ENCODE results near the gene C1orf35. TPM values are rescaled to one million over a fixed set of nuclear protein-coding genes. Genes with fewer than 3 reads are reported as not detected.

The C1orf35 gene
- total and polyA plus RNA-seq, 4 donors = 4.0 to 7.5 (median 6.4) TPM

- TF ChIP-seq EGR1 (IDR thresholded peaks at IDR 0.05; ENCODE audit: low read depth in 2 of 2) (no peak), MAX (IDR thresholded peaks at IDR 0.05) (no peak)
These were observed 19.9 kb upstream of the C1orf35 start (continued) for GRCh38 chr1:228122921-228123441.

- H3K4me3 ChIP-seq (ENCODE audit: low read depth in 1 of 3, low read length in 3 of 3) = no peak overlapping the region
- TF ChIP-seq TAF1 (conservative IDR thresholded peaks at IDR 0.05) (no peak), FOXA1 (IDR thresholded peaks at IDR 0.05) (no peak), EGR1 (IDR thresholded peaks at IDR 0.05; ENCODE audit: low read depth in 2 of 2) (no peak), ZBTB33 (IDR thresholded peaks at IDR 0.05) (no peak), HNF4A (conservative IDR thresholded peaks at IDR 0.05) (no peak), ATF3 (IDR thresholded peaks at IDR 0.05) (no peak)
- H3K4me1 ChIP-seq (ENCODE audit: control insufficient read depth in 4 of 4, insufficient read depth in 4 of 4, low read length in 3 of 4) = no peaks in the 10 kb centered on the region
- H3K9ac ChIP-seq (ENCODE audit: low read depth in 1 of 2, low read length in 2 of 2) = no peak overlapping the region
- no peaks in the 10 kb centered on the region for H3K27me3 ChIP-seq (ENCODE audit: control insufficient read depth in 4 of 4, insufficient read depth in 4 of 4, low read length in 3 of 4)
- no peak overlapping the region for H3K27ac ChIP-seq (ENCODE audit: low read depth in 1 of 2, low read length in 2 of 2)
- DNase-seq (ENCODE audit: low spot score) = no peak
- no peaks in the 10 kb centered on the region for H3K9me3 ChIP-seq (ENCODE audit: control insufficient read depth in 4 of 4, low read length in 3 of 4)
- 71% methylated on average over 5 of the region's 5 CpGs for WGBS
- H3K36me3 ChIP-seq (ENCODE audit: control insufficient read depth in 4 of 4, insufficient read depth in 3 of 4, low read depth in 1 of 4, low read length in 3 of 4) = no peaks in the 10 kb centered on the region
These were observed 17.8 kb upstream of the C1orf35 start for GRCh38 chr1:228120857-228121489.

GRCh38 chr1:228120351-228120750 lies 17.2 kb upstream of the C1orf35 start:
- H3K36me3 ChIP-seq (ENCODE audit: control insufficient read depth in 4 of 4, insufficient read depth in 3 of 4, low read depth in 1 of 4, low read length in 3 of 4) = no peaks in the 10 kb centered on the region
- no peak overlapping the region for H3K9ac ChIP-seq (ENCODE audit: low read depth in 1 of 2, low read length in 2 of 2)
- no peak overlapping the region for H3K27ac ChIP-seq (ENCODE audit: low read depth in 1 of 2, low read length in 2 of 2)
- H3K27me3 ChIP-seq (ENCODE audit: control insufficient read depth in 4 of 4, insufficient read depth in 4 of 4, low read length in 3 of 4) = no peaks in the 10 kb centered on the region
- 79% methylated on average over 1 of the region's 1 CpG for WGBS
- no peaks in the 10 kb centered on the region for H3K4me1 ChIP-seq (ENCODE audit: control insufficient read depth in 4 of 4, insufficient read depth in 4 of 4, low read length in 3 of 4)
- no peak for TF ChIP-seq SP1 (IDR thresholded peaks at IDR 0.05)
- TF ChIP-seq CTCF (IDR thresholded peaks at IDR 0.05; ENCODE audit: low read depth, low read length, missing input control) = no peak
- TF ChIP-seq YY1 (IDR thresholded peaks at IDR 0.05) = no peak
- TF ChIP-seq RXRA (IDR thresholded peaks at IDR 0.05) = no peak
- no peak for TF ChIP-seq EGR1 (IDR thresholded peaks at IDR 0.05; ENCODE audit: low read depth in 2 of 2)
- DNase-seq (ENCODE audit: low spot score) = no peak
- no peaks in the 10 kb centered on the region for H3K9me3 ChIP-seq (ENCODE audit: control insufficient read depth in 4 of 4, low read length in 3 of 4)
- H3K4me3 ChIP-seq (ENCODE audit: low read depth in 1 of 3, low read length in 3 of 3) = no peak overlapping the region

GRCh38 chr1:228118040-228118439 lies 14.9 kb upstream of the C1orf35 start:
- WGBS = 82% methylated on average over 2 of the region's 2 CpGs
- no peak for TF ChIP-seq ZBTB33 (IDR thresholded peaks at IDR 0.05)
- TF ChIP-seq TAF1 (conservative IDR thresholded peaks at IDR 0.05) = no peak
- no peak for TF ChIP-seq REST (IDR thresholded peaks at IDR 0.05)
- TF ChIP-seq RXRA (IDR thresholded peaks at IDR 0.05) = no peak
- no peak for TF ChIP-seq HNF4A (conservative IDR thresholded peaks at IDR 0.05)
- no peak for TF ChIP-seq MAX (IDR thresholded peaks at IDR 0.05)
- no peak for TF ChIP-seq JUND (IDR thresholded peaks at IDR 0.05)
- no peak for TF ChIP-seq GABPA (IDR thresholded peaks at IDR 0.05 in 1 of 2, conservative IDR thresholded peaks at IDR 0.05 in 1 of 2)

More at GRCh38 chr1:228118040-228118439, 14.9 kb upstream of the C1orf35 start:
- Histone ChIP-seq H3K27me3 (ENCODE audit: control insufficient read depth in 4 of 4, insufficient read depth in 4 of 4, low read length in 3 of 4) (no peaks in the 10 kb centered on the region), H3K4me1 (ENCODE audit: control insufficient read depth in 4 of 4, insufficient read depth in 4 of 4, low read length in 3 of 4) (no peaks in the 10 kb centered on the region), H3K36me3 (ENCODE audit: control insufficient read depth in 4 of 4, insufficient read depth in 3 of 4, low read depth in 1 of 4, low read length in 3 of 4) (no peaks in the 10 kb centered on the region), H3K27ac (ENCODE audit: low read depth in 1 of 2, low read length in 2 of 2) (no peak overlapping the region), H3K9ac (ENCODE audit: low read depth in 1 of 2, low read length in 2 of 2) (no peak overlapping the region), H3K4me3 (ENCODE audit: low read depth in 1 of 3, low read length in 3 of 3) (no peak overlapping the region), H3K9me3 (ENCODE audit: control insufficient read depth in 4 of 4, low read length in 3 of 4) (no peaks in the 10 kb centered on the region)
- no peak for DNase-seq (ENCODE audit: low spot score)

Data from liver (tissue), 9 donors.